Kidney (tissue), 14 donors: ENCODE data around the gene MTMR10. TPM values are rescaled to one million over a fixed set of nuclear protein-coding genes. Genes with fewer than 3 reads are reported as not detected.

Source experiments
- DNase-seq, 5 donors: peaks; one replicate each; pipeline ENCODE4 v3.0.0-alpha.2; 2013 to 2020
- FAIRE-seq: peaks from 2 replicates; lab custom pipeline; 2012; peaks lifted over from hg19 to GRCh38; lab: Jason Lieb, UNC
- H3K27ac ChIP-seq, 2 donors: one replicate each; pipeline ENCODE4 v1.7.0; 2013; ENCODE audit warnings: low read depth in 2 of 2, low read length in 2 of 2, inconsistent platforms in 1 of 2
- H3K27me3 ChIP-seq: one replicate; pipeline ENCODE4 v1.7.1; 2013; ENCODE audit warnings: low read length, inconsistent platforms; ENCODE audit not compliant: control insufficient read depth, insufficient read depth
- H3K36me3 ChIP-seq, 3 donors: one replicate each; pipeline versions ENCODE4 v1.7.0 to v1.7.1; 2013; ENCODE audit warnings: low read length in 3 of 3, control low read depth in 1 of 3, inconsistent platforms in 1 of 3; ENCODE audit not compliant: insufficient read depth in 3 of 3, control insufficient read depth in 2 of 3
- H3K4me1 ChIP-seq, 3 donors: one replicate each; pipeline versions ENCODE4 v1.7.0 to v1.7.1; 2013; ENCODE audit warnings: low read length in 3 of 3, inconsistent platforms in 1 of 3, low read depth in 1 of 3; ENCODE audit not compliant: control insufficient read depth in 2 of 3, insufficient read depth in 2 of 3
- H3K4me3 ChIP-seq, 3 donors: one replicate each; pipeline versions ENCODE4 v1.7.0 to v1.8.1; 2013; ENCODE audit warnings: low read length in 3 of 3, control low read depth in 1 of 3, inconsistent platforms in 1 of 3
- H3K9ac ChIP-seq, 3 donors: one replicate each; pipeline versions ENCODE4 v1.7.0 to v1.7.1; 2013; ENCODE audit warnings: low read length in 3 of 3, control low read depth in 1 of 3, inconsistent platforms in 1 of 3
- H3K9me3 ChIP-seq, 3 donors: one replicate each; pipeline versions ENCODE4 v1.7.0 to v1.7.1; 2013; ENCODE audit warnings: low read length in 3 of 3, control low read depth in 1 of 3, inconsistent platforms in 1 of 3; ENCODE audit not compliant: control insufficient read depth in 2 of 3, insufficient read depth in 1 of 3
- intact Hi-C: fragments of 100-400 bp; cut with DNase I; formaldehyde crosslinking; loops from one replicate; pipeline ENCODE4 v1.11.1; 2022
- polyA plus RNA-seq: library from polyadenylated mRNA; stranded (reverse); fragments of 350-450 nt; fragmentation: Illumina TruSeq; extraction: RNeasy Lipid Tissue Mini Kit (QIAGEN cat#74804); gene quantifications from one replicate; pipeline ENCODE4 v1.2.3, GENCODE V29; 2014; ENCODE audit warnings: low read depth, low replicate concordance; ENCODE audit not compliant: insufficient read depth
- total RNA-seq: library from RNA; stranded (reverse); fragmentation: NEBNext Ultra II Directional; extraction: Animal tissue kit (Norgen Biotek cat#: 25700); gene quantifications from one replicate; pipeline ENCODE4 v1.2.1, GENCODE V29; 2021
- TF ChIP-seq, protein P1 (sequence below): IDR thresholded peaks from 3 replicates; pipeline ENCODE4 v1.5.1; 2012; ENCODE audit warnings: mild to moderate bottlenecking, moderate library complexity, borderline replicate concordance; ENCODE audit not compliant: insufficient read depth; ENCODE audit errors: extremely low read depth
- donor health status: control.
- donor health status: control.
- donor health status: control.
- donor health status: control.
- donor health status: control.
- donor health status: DM: yes; HTN: yes; CAD: no.
- donor health status: Normal renal cell carcinoma (clear cell type).

The MTMR10 gene
- total and polyA plus RNA-seq, 2 donors from 2014 or later, result 26.2 to 70.4 TPM

DNA sequence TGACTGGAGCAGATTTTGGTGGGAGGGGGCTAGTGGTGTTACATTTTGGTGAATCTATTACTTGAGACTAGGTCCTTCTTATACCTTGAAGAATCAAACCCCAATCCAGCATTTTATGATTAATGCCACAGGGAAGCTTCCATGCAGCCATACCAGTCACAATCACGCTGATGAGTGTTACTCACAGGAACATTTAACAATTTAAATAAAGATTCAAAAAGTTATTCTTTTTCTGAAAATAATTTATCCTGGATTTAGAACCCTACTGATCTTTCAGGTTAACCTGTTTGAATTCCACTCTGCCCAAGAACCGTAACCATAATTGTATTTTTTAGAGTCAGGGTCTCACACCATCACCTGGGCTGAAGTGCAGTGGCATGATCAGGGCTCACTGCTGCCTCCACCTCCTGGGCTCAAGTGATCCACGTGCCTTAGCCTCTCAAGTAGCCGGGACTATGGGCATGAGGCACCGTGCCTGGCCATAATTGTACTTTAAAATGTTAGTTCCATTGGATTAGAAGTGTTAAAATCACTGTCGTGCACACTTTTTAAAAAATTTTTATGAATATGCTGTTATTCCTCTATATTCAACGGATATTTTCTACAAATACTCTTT lies 929 bp upstream of the MTMR10 start:
- TF ChIP-seq, protein P1, sequence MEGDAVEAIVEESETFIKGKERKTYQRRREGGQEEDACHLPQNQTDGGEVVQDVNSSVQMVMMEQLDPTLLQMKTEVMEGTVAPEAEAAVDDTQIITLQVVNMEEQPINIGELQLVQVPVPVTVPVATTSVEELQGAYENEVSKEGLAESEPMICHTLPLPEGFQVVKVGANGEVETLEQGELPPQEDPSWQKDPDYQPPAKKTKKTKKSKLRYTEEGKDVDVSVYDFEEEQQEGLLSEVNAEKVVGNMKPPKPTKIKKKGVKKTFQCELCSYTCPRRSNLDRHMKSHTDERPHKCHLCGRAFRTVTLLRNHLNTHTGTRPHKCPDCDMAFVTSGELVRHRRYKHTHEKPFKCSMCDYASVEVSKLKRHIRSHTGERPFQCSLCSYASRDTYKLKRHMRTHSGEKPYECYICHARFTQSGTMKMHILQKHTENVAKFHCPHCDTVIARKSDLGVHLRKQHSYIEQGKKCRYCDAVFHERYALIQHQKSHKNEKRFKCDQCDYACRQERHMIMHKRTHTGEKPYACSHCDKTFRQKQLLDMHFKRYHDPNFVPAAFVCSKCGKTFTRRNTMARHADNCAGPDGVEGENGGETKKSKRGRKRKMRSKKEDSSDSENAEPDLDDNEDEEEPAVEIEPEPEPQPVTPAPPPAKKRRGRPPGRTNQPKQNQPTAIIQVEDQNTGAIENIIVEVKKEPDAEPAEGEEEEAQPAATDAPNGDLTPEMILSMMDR, result no peak
- H3K9me3 ChIP-seq, result no peaks in the 10 kb centered on the region
- no peaks in the 10 kb centered on the region for H3K27me3 ChIP-seq
- H3K4me1 ChIP-seq, result peaks cover 0 to 9% (median 5%) of the 10 kb centered on the region in 3 donors
- peak overlapping the region; percentile 90 to 97 for H3K27ac ChIP-seq
- H3K36me3 ChIP-seq, result peaks cover 0 to 3% (median 0%) of the 10 kb centered on the region in 3 donors
- peak overlapping the region; percentile 67 to 88 (median 85) for H3K4me3 ChIP-seq
- peak overlapping the region; percentile 47 to 89 (median 67) for H3K9ac ChIP-seq
- intact Hi-C loops, result no loop called here
- no peak for FAIRE-seq
- DNase-seq, result peak in 3 of 5 donors; percentile 19 to 51 (median 50)

DNA sequence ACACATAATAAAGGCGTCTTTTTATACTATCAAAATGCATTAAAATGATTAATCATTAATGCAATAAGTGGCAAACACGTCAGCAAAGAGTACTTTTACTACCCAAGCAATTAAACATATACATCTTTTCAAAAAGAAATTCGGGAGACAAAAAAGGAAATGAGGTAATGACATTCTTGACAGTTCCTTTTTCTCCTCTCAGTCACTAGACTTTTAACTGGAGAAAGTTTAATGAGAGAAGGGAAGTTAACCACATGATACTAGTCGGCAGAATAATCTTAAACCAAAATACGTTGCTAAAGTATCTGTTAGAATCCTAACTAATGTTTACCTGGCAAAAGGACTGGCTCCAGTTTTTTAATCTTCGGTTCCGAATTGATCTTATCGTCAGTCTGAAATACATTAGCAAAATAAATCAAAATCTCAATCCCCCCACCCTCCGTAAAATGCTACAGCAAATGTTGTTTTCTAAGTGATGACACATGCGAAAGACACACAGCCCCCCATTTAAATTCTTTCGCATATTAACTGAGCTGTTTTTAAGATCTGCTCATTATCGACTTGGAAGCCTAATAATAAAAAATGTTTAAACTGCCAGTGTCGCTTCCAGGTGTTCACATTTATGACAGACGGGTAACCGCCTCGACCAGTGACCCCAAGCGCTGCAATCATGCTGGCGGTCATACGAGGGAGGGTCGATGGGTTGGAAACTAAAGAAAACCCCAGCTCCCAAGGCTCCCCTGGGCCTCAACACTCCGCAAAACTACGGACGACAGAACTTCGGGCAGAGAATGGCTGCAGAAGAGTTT lies 778 bp downstream of the MTMR10 start:
- Histone ChIP-seq H3K27ac (peak overlapping the region; percentile 90 to 97), H3K27me3 (no peaks in the 10 kb centered on the region), H3K9me3 (no peaks in the 10 kb centered on the region), H3K4me3 (peak overlapping the region; percentile 88 to 98 (median 88)), H3K4me1 (peaks cover 0 to 19% (median 17%) of the 10 kb centered on the region in 3 donors), H3K9ac (peak overlapping the region; percentile 84 to 98 (median 95)), H3K36me3 (peaks cover 1 to 4% (median 3%) of the 10 kb centered on the region in 3 donors)
- intact Hi-C loops, result no loop called here
- TF ChIP-seq, protein P1, result no peak
- peak in 2 of 5 donors; percentile 50 for DNase-seq
- peak; percentile 23 for FAIRE-seq

DNA sequence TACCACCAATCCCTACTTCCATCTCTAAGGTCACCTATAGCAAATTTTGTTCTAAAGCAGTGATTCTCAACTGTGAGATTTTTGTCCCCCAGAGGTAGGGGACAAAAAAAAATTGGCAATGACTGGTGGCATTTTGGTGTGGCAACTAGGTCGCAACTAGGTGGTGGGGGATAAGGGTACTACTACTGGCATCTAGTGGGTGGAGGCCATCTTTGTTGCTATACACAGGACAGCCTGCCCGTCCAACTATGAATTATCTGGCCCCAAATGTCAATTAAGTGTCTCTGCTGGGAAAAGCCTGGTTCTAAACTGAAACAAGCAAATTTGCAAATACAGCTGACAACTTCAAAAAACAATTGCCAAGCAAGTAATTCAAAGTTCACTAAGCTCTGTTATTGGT lies 1.4 kb downstream of the MTMR10 start:
- FAIRE-seq (no peak), DNase-seq (peak in 1 of 5 donors; percentile 26)
- Histone ChIP-seq H3K36me3 (peaks cover 3 to 6% (median 3%) of the 10 kb centered on the region in 3 donors), H3K27me3 (no peaks in the 10 kb centered on the region), H3K9me3 (no peaks in the 10 kb centered on the region), H3K27ac (peak overlapping the region; percentile 90 to 97), H3K9ac (peak overlapping the region; percentile 84 to 98 (median 95)), H3K4me3 (peak overlapping the region; percentile 88 to 98 (median 88)), H3K4me1 (peaks cover 0 to 25% (median 24%) of the 10 kb centered on the region in 3 donors)
- TF ChIP-seq, protein P1, result no peak
- intact Hi-C loops, result no loop called here
